Ishikawa (cell line): ENCODE results near the gene PPP6R3.

Experiments used
- CEBPB ChIP-seq: IDR thresholded peaks from 2 replicates; pipeline ENCODE4 v1.6.1; 2012
- CREB1 ChIP-seq: IDR thresholded peaks from 2 replicates; pipeline ENCODE4 v1.6.1; 2012; ENCODE audit warnings: low read depth
- MAX ChIP-seq: IDR thresholded peaks from 2 replicates; pipeline ENCODE4 v1.6.1; 2012
- NFIC ChIP-seq: IDR thresholded peaks from 2 replicates; pipeline ENCODE4 v1.6.1; 2012
- TEAD4 ChIP-seq: IDR thresholded peaks from 2 replicates; pipeline ENCODE4 v1.6.1; 2012
- YY1 ChIP-seq: IDR thresholded peaks from 2 replicates; pipeline ENCODE4 v1.6.1; 2012; ENCODE audit warnings: low read depth

- TF ChIP-seq NFIC (no peak), MAX (no peak), CREB1 (no peak), YY1 (no peak), TEAD4 (no peak), CEBPB (no peak)
These were observed 39.7 kb downstream of the PPP6R3 start for GRCh38 chr11:68500206-68500605.
